OCI-LY1 (cell line): Measurements from ENCODE around the gene FRMD6.

Source experiments
- CTCF ChIP-seq: fragments of 200-600 bp; sonication (generic), shearing (Covaris generic); IDR thresholded peaks from 2 replicates; pipeline ENCODE4 v1.5.1; 2017; ENCODE audit warnings: mild to moderate bottlenecking, antibody characterized with exemption, low read length, moderate library complexity, mixed read lengths
- EZH2 ChIP-seq: fragments of 200-600 bp; sonication (generic), shearing (Covaris generic); IDR thresholded peaks from 2 replicates; pipeline ENCODE4 v1.8.0; 2017; ENCODE audit warnings: borderline replicate concordance, mixed run types, mild to moderate bottlenecking, antibody characterized with exemption, low read length, moderate library complexity, mixed read lengths

- TF ChIP-seq EZH2 (no peak), CTCF (no peak)
Observed at GRCh38 chr14:51627313-51627712, 24.4 kb upstream of the FRMD6 start.
